A375 (cell line): Measurements from ENCODE around the gene TKTL1. TPM values are rescaled to one million over a fixed set of nuclear protein-coding genes. Genes with fewer than 3 reads are reported as not detected.

Experiments
- total RNA-seq: library from RNA; depleted of rRNA; stranded (reverse); fragments of >200 nt; shearing (Covaris generic); gene quantifications from 2 replicates; pipeline ENCODE4 v1.2.3, GENCODE V29; 2014; rRNA removed

The TKTL1 gene
- total RNA-seq = not detected in 2 replicates

GRCh38 chrX:154295664-154296310, at the start of gene TKTL1:
Gene TKTL1, plus strand, starts transcription at chrX:154295795. Its CDS starts 65 bp downstream, at chrX:154295860.

GRCh38 chrX:154257282-154257681, 38.3 kb upstream of the TKTL1 start, which contains the start of gene OPN1MW3:
Gene OPN1MW3, plus strand, starts transcription at chrX:154257582. Its CDS starts 38 bp downstream, at chrX:154257620.

GRCh38 chrX:154294791-154295574, 612 bp upstream of the TKTL1 start, which contains the start of gene TEX28:
Gene TEX28, minus strand, starts transcription at chrX:154295124. Its CDS starts 3,007 bp downstream, at chrX:154292117.

GRCh38 chrX:154374313-154375155, 78.9 kb downstream of the TKTL1 start, which contains the start of gene FLNA:
Gene FLNA, minus strand, starts transcription at chrX:154374634. Its CDS starts 3,389 bp downstream, at chrX:154371245.

GRCh38 chrX:154378799-154379568, 83.4 kb downstream of the TKTL1 start, which contains the start of gene EMD:
Gene EMD, plus strand, starts transcription at chrX:154379295. Its CDS starts 190 bp downstream, at chrX:154379485.

Other genes starting within 250 kb of the TKTL1 start
- gene MECP2, start 198.1 kb upstream of the TKTL1 start, total RNA-seq = 51.5 and 59.4 TPM in 2 replicates
- gene OPN1LW, start 151.6 kb upstream of the TKTL1 start, total RNA-seq = not detected in 2 replicates
- gene OPN1MW, start 113.2 kb upstream of the TKTL1 start, total RNA-seq = not detected in 2 replicates
- not detected in 2 replicates for gene OPN1MW2, start 76.0 kb upstream of the TKTL1 start, total RNA-seq
- gene OPN1MW3, start 38.2 kb upstream of the TKTL1 start, total RNA-seq = not detected in 2 replicates
- gene TEX28, start 671 bp upstream of the TKTL1 start, total RNA-seq = 0.08 TPM in 1 of 2 replicates, not detected in the other
- 1,311 and 1,391 TPM in 2 replicates for gene FLNA, start 78.8 kb downstream of the TKTL1 start, total RNA-seq
- gene EMD, start 83.5 kb downstream of the TKTL1 start, total RNA-seq = 22.3 and 36.3 TPM in 2 replicates
- gene RPL10, start 102.6 kb downstream of the TKTL1 start, total RNA-seq = 3,309 and 3,903 TPM in 2 replicates
- gene DNASE1L1, start 113.5 kb downstream of the TKTL1 start, total RNA-seq = 28.8 and 32.3 TPM in 2 replicates
- 27.1 and 34.7 TPM in 2 replicates for gene TAFAZZIN, start 115.7 kb downstream of the TKTL1 start, total RNA-seq
- 37.5 and 48.8 TPM in 2 replicates for gene ATP6AP1, start 132.9 kb downstream of the TKTL1 start, total RNA-seq
- 111 and 121 TPM in 2 replicates for gene GDI1, start 141.4 kb downstream of the TKTL1 start, total RNA-seq
- 68.2 and 70.8 TPM in 2 replicates for gene FAM50A, start 148.3 kb downstream of the TKTL1 start, total RNA-seq
- gene PLXNA3, start 162.5 kb downstream of the TKTL1 start, total RNA-seq = 6.0 and 9.8 TPM in 2 replicates
- 35.6 and 38.9 TPM in 2 replicates for gene LAGE3, start 183.5 kb downstream of the TKTL1 start, total RNA-seq
- gene UBL4A, start 190.8 kb downstream of the TKTL1 start, total RNA-seq = 55.6 and 59.8 TPM in 2 replicates
- gene SLC10A3, start 194.8 kb downstream of the TKTL1 start, total RNA-seq = 23.3 and 28.2 TPM in 2 replicates
- gene FAM3A, start 220.4 kb downstream of the TKTL1 start, total RNA-seq = 43.0 and 45.9 TPM in 2 replicates